D721Med (cell line): Measurements from ENCODE around the gene EGFR.

ENCODE experiments used
- DNase-seq: peaks from one replicate; pipeline ENCODE4 v3.0.0; 2011; ENCODE audit warnings: low spot score; ENCODE audit not compliant: insufficient read length
- FAIRE-seq: peaks from 2 replicates; lab custom pipeline; 2011; peaks lifted over from hg19 to GRCh38; lab: Jason Lieb, UNC
- CTCF ChIP-seq: IDR thresholded peaks from 2 replicates; pipeline ENCODE4 v1.5.1; 2012; ENCODE audit warnings: mild to moderate bottlenecking, control low read depth; ENCODE audit not compliant: insufficient read depth; ENCODE audit errors: missing control alignments

Gene EGFR

GRCh38 chr7:55036950-55037736, 18.3 kb downstream of the EGFR start:
- no peak for TF ChIP-seq CTCF
- FAIRE-seq: no peak

DNA sequence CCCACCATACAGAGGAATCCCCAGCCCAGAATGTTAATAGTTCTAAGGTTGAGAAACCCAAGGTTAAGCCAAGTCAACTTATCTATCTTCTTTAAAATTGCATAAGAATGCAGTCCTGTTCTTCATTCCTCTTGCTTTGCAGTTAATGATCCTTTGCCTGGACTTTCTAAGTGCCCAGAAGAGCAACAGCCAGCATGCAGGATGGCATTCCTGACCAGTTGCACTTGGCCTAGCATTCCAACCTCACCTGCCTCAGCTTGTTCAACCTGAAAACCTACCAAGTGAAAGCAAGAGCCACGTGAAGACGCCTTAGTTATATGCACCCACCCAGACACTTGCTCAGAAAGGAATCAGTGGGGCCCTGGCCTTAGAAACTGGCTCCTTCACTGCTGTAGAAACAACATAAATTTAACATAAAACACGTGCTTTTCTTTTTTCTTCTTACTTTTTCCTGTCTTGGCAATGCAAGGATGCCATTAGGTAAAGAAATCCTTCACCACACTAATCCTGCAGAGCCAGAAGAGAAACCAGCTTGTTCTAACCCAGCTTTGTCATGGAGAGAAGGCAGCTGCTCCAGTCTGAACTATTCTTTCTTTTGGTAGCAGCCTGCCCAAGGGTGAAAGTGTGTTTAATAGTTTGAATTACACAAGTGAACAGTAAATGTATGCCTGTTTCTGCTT, 25.0 kb downstream of the EGFR start:
- no peak for DNase-seq
- no peak for TF ChIP-seq CTCF
- no peak for FAIRE-seq

More at GRCh38 chr7:55036950-55037736, 18.3 kb downstream of the EGFR start:
- no peak for DNase-seq

GRCh38 chr7:55044371-55044717, 25.5 kb downstream of the EGFR start:
- FAIRE-seq (no peak), DNase-seq (no peak)
- TF ChIP-seq CTCF: no peak

DNA sequence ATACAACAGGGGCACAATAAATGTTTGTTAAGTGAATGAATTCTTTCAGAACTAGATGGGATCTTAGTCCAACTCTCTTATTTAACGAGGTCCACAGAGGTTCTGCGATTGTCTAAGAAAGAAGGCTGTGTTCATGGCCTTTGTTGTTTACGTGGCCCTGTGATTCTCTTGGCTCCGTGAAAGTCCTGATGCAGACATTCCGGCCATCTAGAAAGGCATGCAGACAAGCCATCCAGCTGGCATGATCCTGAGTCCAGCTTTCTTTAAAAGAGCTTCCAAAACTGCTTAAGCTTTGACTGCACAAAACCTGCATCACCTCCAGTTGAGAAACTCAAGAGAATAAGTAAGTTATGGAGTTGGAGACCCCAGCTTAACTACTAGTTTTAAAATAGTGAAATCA, 26.0 kb downstream of the EGFR start:
- no peak for FAIRE-seq
- TF ChIP-seq CTCF: no peak
- DNase-seq: no peak

- TF ChIP-seq CTCF: no peak
- FAIRE-seq (no peak), DNase-seq (no peak)
These were observed 27.9 kb downstream of the EGFR start for GRCh38 chr7:55046582-55047342.

DNA sequence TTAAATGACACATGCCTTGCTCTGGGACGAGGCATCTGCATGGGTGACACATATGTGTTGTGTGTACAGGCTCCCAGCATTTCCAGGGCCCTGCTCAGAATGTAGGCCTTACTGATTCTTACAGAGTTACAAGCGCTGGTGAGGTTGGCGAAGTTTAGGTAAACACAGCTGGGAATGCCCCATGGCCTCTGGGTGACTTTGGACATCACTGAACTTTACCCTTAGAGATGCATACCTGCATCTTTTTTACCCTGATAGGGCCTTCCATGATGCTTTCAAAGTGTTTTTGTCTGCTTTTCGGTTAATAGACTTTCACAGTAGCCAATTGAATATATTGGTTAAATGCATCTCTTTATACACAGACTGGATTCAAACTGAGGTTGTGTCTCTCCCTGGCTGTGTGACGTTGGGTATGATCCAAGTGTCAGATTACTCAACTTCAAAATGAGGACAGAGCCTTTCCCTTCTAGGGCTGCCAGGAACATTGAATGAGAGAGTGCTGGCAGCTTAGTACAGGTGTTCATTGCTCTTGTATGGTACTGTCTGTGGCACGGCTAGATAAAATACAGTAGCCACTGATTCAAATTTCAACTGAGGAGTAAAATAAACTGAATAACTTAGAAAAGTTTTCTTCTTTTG, 29.5 kb downstream of the EGFR start:
- TF ChIP-seq CTCF: no peak
- no peak for DNase-seq
- FAIRE-seq: no peak
